H1 (cell line): ENCODE results near the gene S100A16. TPM values are rescaled to one million over a fixed set of nuclear protein-coding genes. Genes with fewer than 3 reads are reported as not detected.

ENCODE experiments used
- ASH2L ChIP-seq: fragments of 200-600, 300-600 bp; sonication (generic); IDR thresholded peaks from one replicate; pipeline ENCODE4 v1.7.1; 2017; ENCODE audit warnings: low read length
- CHD1 ChIP-seq: IDR thresholded peaks from 2 replicates; pipeline ENCODE4 v1.6.1; 2012; ENCODE audit warnings: low read depth, low read length, improper control_type of control experiment
- EGR1 ChIP-seq: IDR thresholded peaks from 2 replicates; pipeline ENCODE4 v1.6.1; 2011; ENCODE audit warnings: low read depth, low read length, borderline replicate concordance
- KDM1A ChIP-seq: fragments of 200-600, 300-600 bp; sonication (generic); IDR thresholded peaks from 2 replicates; pipeline ENCODE4 v1.7.1; 2016; ENCODE audit warnings: mild to moderate bottlenecking, low read length, borderline replicate concordance
- KDM4A ChIP-seq: IDR thresholded peaks from one replicate; pipeline ENCODE4 v1.7.1; 2012; ENCODE audit warnings: low read depth, mild to moderate bottlenecking, moderate library complexity, low read length, inconsistent platforms; ENCODE audit not compliant: severe bottlenecking
- NANOG ChIP-seq: IDR thresholded peaks from 2 replicates; pipeline ENCODE4 v1.6.1; 2011; ENCODE audit warnings: low read length, low read depth, mild to moderate bottlenecking, inconsistent platforms; ENCODE audit not compliant: insufficient read depth, poor library complexity, severe bottlenecking
- PHF8 ChIP-seq: fragments of 200-600 bp; sonication (generic); conservative IDR thresholded peaks from 2 replicates; pipeline ENCODE4 v1.7.1; 2012; ENCODE audit warnings: low read depth, mild to moderate bottlenecking, inconsistent platforms, low read length, moderate library complexity
- POLR2A ChIP-seq, 2 experiments: IDR thresholded peaks; 1 replicate in 1 of 2; 2 replicates in 1 of 2; pipeline ENCODE4 v1.6.1; 2011; ENCODE audit warnings: low read depth in 2 of 2, low read length in 2 of 2, mild to moderate bottlenecking in 2 of 2; ENCODE audit errors: control extremely low read depth in 1 of 2
- SIX5 ChIP-seq: IDR thresholded peaks from 2 replicates; pipeline ENCODE4 v1.6.1; 2011; ENCODE audit warnings: mild to moderate bottlenecking, low read depth, low read length
- SP1 ChIP-seq: IDR thresholded peaks from 2 replicates; pipeline ENCODE4 v1.6.1; 2011; ENCODE audit warnings: low read depth, low read length
- TAF1 ChIP-seq: IDR thresholded peaks from 2 replicates; pipeline ENCODE4 v1.6.1; 2011; ENCODE audit warnings: mild to moderate bottlenecking, low read depth, low read length
- TAF7 ChIP-seq: optimal IDR thresholded peaks from 2 replicates; pipeline ENCODE3; 2011; ENCODE audit warnings: low read depth, mild to moderate bottlenecking, inconsistent platforms, low read length, moderate library complexity, borderline replicate concordance
- TCF12 ChIP-seq: IDR thresholded peaks from 2 replicates; pipeline ENCODE4 v1.6.1; 2011; ENCODE audit warnings: low read depth, mild to moderate bottlenecking, low read length
- TEAD4 ChIP-seq: IDR thresholded peaks from 2 replicates; pipeline ENCODE4 v1.6.1; 2012; ENCODE audit warnings: low read depth, low read length, inconsistent platforms, mixed read lengths
- YY1 ChIP-seq: IDR thresholded peaks from 2 replicates; pipeline ENCODE4 v1.6.1; 2011; ENCODE audit warnings: low read depth, mild to moderate bottlenecking, low read length
- ZNF274 ChIP-seq: IDR thresholded peaks from 2 replicates; pipeline ENCODE4 v1.7.0; 2012; ENCODE audit warnings: low read length, borderline replicate concordance; ENCODE audit errors: extremely low read depth
- polyA plus RNA-seq, 7 experiments: library from polyadenylated mRNA; depleted of rRNA in 3 of 7; stranded (reverse) in 5 of 7; unstranded in 2 of 7; fragments of >200 nt in 5 of 7; fragments of 200-250 nt in 2 of 7; gene quantifications; 1 replicate in 5 of 7; 2 replicates in 1 of 7; 4 replicates in 1 of 7; pipeline versions ENCODE4 v1.2.1 to v1.2.3, GENCODE V29; 2011 to 2013; ENCODE audit warnings: missing spikeins in 2 of 7, mixed read lengths in 2 of 7
- total RNA-seq: library from RNA; stranded (reverse); fragmentation: NEBNext Ultra II Directional; extraction: Animal tissue kit (Norgen Biotek cat#: 25700); gene quantifications from 2 replicates; pipeline ENCODE4 v1.2.1, GENCODE V29; 2021
- TF ChIP-seq, protein P1 (sequence below), 3 experiments: IDR thresholded peaks; 1 replicate in 2 of 3; 2 replicates in 1 of 3; pipeline versions ENCODE4 v1.5.1 to v1.6.1; 2011; ENCODE audit warnings: low read length in 3 of 3, mild to moderate bottlenecking in 3 of 3, inconsistent platforms in 2 of 3, low read depth in 1 of 3, moderate library complexity in 1 of 3; ENCODE audit not compliant: insufficient read depth in 1 of 3; ENCODE audit errors: control extremely low read depth in 1 of 3

S100A16 gene
- total and polyA plus RNA-seq, 2 of the 8 experiments (the other 6 are each of a cell fraction or from before 2014, with no cell fraction given) = 14.9 to 61.4 TPM

DNA sequence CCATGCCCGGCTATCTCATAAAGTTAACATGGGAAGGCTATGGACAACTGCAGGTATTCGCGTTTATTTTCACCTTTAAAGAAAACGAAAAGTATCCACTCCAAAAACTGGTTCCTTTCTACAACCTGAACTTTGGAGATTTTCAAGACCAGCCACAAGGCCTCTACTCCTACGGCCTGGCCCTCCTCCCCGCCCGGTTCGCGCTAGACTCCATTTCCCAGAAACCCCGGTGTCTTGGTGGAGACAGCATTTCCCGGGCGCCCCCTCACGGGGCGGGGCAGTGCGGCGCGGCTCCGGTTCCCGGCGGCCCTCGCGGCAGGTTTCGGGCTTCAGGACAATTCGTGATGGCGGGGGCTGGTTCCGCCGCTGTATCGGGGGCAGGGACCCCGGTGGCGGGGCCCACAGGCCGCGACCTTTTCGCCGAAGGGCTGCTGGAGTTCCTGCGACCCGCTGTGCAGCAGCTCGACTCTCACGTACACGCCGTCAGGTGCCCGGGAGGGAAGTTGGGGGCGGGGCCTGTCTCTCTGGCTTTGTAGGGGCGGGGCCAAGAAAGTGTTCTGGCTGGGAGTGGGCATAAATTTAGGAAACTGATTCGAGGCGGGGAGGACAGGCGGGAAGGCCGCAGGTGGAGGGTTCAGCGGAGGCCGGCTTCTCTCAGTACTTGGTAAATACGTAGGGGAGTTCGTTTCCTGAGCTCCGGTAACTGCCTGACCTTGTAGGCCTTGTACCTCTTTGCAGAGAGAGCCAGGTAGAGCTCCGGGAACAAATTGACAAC, 45.6 kb upstream of the S100A16 start, which contains the start of gene SNAPIN (continued):
- TF ChIP-seq SIX5 = peak; percentile 57
- peak; percentile 80 for TF ChIP-seq TAF1
- TF ChIP-seq, protein P1, sequence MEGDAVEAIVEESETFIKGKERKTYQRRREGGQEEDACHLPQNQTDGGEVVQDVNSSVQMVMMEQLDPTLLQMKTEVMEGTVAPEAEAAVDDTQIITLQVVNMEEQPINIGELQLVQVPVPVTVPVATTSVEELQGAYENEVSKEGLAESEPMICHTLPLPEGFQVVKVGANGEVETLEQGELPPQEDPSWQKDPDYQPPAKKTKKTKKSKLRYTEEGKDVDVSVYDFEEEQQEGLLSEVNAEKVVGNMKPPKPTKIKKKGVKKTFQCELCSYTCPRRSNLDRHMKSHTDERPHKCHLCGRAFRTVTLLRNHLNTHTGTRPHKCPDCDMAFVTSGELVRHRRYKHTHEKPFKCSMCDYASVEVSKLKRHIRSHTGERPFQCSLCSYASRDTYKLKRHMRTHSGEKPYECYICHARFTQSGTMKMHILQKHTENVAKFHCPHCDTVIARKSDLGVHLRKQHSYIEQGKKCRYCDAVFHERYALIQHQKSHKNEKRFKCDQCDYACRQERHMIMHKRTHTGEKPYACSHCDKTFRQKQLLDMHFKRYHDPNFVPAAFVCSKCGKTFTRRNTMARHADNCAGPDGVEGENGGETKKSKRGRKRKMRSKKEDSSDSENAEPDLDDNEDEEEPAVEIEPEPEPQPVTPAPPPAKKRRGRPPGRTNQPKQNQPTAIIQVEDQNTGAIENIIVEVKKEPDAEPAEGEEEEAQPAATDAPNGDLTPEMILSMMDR (IDR thresholded peaks at IDR 0.05; ENCODE audit: control extremely low read depth in 1 of 3, insufficient read depth in 1 of 3, low read depth in 1 of 3, low read length in 3 of 3) = peak in 2 of 3 experiments; percentile 4 to 6; a peak in 2 of 4 replicates
- peak in 1 of 2 experiments; percentile 83; a peak in 2 of 3 replicates for TF ChIP-seq POLR2A (IDR thresholded peaks at IDR 0.05; ENCODE audit: control extremely low read depth in 1 of 2, low read depth in 2 of 2, low read length in 2 of 2)
- TF ChIP-seq TCF12 = no peak
- no peak for TF ChIP-seq KDM1A
- TF ChIP-seq KDM4A = peak; percentile 64
- peak; percentile 69; the same call in 1 of the 2 replicates for TF ChIP-seq YY1
- TF ChIP-seq TAF7 = peak; percentile 25
- TF ChIP-seq NANOG = no peak
- TF ChIP-seq SP1 = peak; percentile 38; the same call in 1 of the 2 replicates
- no peak for TF ChIP-seq TEAD4
- no peak for TF ChIP-seq ZNF274
- TF ChIP-seq EGR1 = peak; percentile 63; the same call in 1 of the 2 replicates
- TF ChIP-seq ASH2L = peak; percentile 97
- TF ChIP-seq PHF8 = peak; percentile 94
- no peak for TF ChIP-seq CHD1
